Measurements from ENCODE around the gene UBE3A. TPM values are rescaled to one million over a fixed set of nuclear protein-coding genes. Genes with fewer than 3 reads are reported as not detected.

Gene UBE3A
- total RNA-seq, 1 donor from 2014 or later = 122 TPM

DNA sequence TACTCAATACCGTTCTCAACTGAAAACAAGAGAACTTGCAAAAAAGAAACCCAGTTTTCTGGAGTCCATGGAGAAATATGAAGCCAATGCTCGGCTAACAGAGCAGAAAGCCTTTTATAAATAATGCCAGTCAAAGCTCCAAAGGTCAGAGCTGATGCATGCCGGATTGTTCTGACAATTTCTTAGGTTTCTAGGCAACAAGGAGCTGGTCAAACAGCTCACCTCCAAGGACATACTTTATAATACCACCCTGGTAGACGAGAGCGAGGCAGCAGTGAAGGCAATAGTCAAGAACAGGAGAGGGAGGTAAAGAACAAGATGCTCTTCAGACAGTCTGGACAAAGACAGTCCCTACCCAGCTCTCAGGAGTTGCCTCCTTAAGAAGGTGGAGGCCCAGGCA, 111.1 kb downstream of the UBE3A start:
- H3K9me3 ChIP-seq (replicated peaks) = no peaks in the 10 kb centered on the region
- H3K4me3 ChIP-seq = no peak overlapping the region
- intact Hi-C loops (cut with micrococcal nuclease) = no loop called here
- DNase-seq = no peak
- no peaks in the 10 kb centered on the region for H3K27me3 ChIP-seq (ENCODE audit: low read depth)
- peaks cover 4% of the 10 kb centered on the region for H3K36me3 ChIP-seq
- no peak overlapping the region for H3K27ac ChIP-seq (replicated peaks)
- TF ChIP-seq, protein P1, sequence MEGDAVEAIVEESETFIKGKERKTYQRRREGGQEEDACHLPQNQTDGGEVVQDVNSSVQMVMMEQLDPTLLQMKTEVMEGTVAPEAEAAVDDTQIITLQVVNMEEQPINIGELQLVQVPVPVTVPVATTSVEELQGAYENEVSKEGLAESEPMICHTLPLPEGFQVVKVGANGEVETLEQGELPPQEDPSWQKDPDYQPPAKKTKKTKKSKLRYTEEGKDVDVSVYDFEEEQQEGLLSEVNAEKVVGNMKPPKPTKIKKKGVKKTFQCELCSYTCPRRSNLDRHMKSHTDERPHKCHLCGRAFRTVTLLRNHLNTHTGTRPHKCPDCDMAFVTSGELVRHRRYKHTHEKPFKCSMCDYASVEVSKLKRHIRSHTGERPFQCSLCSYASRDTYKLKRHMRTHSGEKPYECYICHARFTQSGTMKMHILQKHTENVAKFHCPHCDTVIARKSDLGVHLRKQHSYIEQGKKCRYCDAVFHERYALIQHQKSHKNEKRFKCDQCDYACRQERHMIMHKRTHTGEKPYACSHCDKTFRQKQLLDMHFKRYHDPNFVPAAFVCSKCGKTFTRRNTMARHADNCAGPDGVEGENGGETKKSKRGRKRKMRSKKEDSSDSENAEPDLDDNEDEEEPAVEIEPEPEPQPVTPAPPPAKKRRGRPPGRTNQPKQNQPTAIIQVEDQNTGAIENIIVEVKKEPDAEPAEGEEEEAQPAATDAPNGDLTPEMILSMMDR (IDR thresholded peaks at IDR 0.05; ENCODE audit: borderline replicate concordance) = no peak
- H3K4me1 ChIP-seq = no peaks in the 10 kb centered on the region

DNA sequence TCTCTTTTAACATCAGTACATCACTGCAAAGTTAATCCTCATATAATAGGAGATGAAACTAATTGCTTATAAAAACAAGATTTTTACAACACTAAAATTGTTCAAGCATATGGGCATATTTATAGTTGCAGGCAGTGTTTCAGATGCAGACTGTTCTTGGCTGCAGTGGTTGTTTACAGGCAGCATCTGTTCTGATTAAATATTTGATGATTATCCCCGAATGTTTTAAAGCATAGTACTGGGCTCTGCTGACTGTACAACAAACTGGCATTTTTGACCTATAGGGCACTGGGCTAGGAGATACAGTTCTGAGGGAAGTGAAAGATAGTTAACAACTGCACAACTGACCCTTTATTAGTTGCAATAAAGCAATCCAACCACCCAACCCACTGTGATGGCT, 113.6 kb downstream of the UBE3A start:
- Histone ChIP-seq H3K4me3 (no peak overlapping the region), H3K27ac (replicated peaks) (no peak overlapping the region)
- intact Hi-C loops (cut with micrococcal nuclease) = no loop called here

DNA sequence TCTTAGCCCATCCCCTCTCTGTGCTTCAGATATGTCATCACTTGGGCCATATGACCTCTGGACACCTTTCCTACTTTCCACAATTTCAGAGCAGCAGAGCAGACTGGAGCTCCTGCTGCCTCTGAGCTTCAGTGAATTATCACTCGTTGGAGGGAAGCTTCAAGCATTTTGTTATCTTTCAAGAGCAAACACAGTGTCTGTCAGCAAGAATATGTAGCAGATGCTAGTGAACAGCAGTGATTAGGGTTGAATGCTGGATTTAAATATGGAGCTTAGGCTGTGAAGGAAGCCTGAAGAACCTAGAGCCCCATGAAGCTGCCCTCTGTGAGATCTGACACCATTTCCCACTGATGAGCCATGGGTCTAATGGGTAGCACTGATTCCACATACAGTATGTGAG, 115.4 kb downstream of the UBE3A start:
- TF ChIP-seq, protein P1 (IDR thresholded peaks at IDR 0.05; ENCODE audit: borderline replicate concordance) = no peak
- no peak for DNase-seq
- Histone ChIP-seq H3K4me3 (no peak overlapping the region), H3K4me1 (no peaks in the 10 kb centered on the region), H3K27ac (replicated peaks) (no peak overlapping the region), H3K9me3 (replicated peaks) (peaks cover 34% of the 10 kb centered on the region), H3K36me3 (peaks cover 4% of the 10 kb centered on the region), H3K27me3 (ENCODE audit: low read depth) (no peaks in the 10 kb centered on the region)
- intact Hi-C loops (cut with micrococcal nuclease) = no loop called here

More for the DNA sequence above, 113.6 kb downstream of the UBE3A start:
- TF ChIP-seq, protein P1 (IDR thresholded peaks at IDR 0.05; ENCODE audit: borderline replicate concordance) = no peak
- no peaks in the 10 kb centered on the region for H3K27me3 ChIP-seq (ENCODE audit: low read depth)
- no peak for DNase-seq
- peaks cover 4% of the 10 kb centered on the region for H3K36me3 ChIP-seq
- peaks cover 19% of the 10 kb centered on the region for H3K9me3 ChIP-seq (replicated peaks)
- no peaks in the 10 kb centered on the region for H3K4me1 ChIP-seq

DNA sequence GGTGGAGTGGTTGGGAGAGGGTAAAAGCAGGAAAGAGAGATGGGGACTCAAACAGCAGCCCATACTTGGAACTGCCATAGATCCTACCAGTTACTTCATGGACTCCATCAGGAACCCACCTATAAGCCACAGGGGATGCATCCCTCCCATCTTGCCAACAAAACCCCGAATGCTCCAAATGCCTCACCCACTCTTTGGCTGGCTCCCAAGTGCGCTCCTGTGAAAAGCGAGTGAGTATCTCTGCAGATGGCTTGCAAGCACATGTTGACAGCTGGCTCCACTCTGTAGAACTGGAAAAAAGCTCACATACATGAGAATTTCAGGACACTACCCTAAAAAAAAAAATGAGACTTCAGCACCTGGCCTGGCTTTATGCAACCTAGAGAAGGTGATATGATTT, 151.0 kb downstream of the UBE3A start:
- TF ChIP-seq, protein P1 (IDR thresholded peaks at IDR 0.05; ENCODE audit: borderline replicate concordance) = no peak
- Histone ChIP-seq H3K4me3 (no peak overlapping the region), H3K36me3 (no peaks in the 10 kb centered on the region), H3K4me1 (no peaks in the 10 kb centered on the region), H3K9me3 (replicated peaks) (peaks cover 38% of the 10 kb centered on the region), H3K27me3 (ENCODE audit: low read depth) (no peaks in the 10 kb centered on the region), H3K27ac (replicated peaks) (no peak overlapping the region)
- DNase-seq = no peak
- intact Hi-C loops (cut with micrococcal nuclease) = no loop called here
